GM12878 (cell line): Measurements from ENCODE around the gene C9orf57.

Experiments used
- TARDBP ChIP-seq: IDR thresholded peaks from 2 replicates; pipeline ENCODE4 v1.6.1; 2016; ENCODE audit warnings: borderline replicate concordance
- TF ChIP-seq, protein P1 (sequence below): fragments of 450-650 bp; IDR thresholded peaks from 2 replicates; pipeline ENCODE4 v1.6.1; 2017; ENCODE audit warnings: mild to moderate bottlenecking, moderate library complexity
- TF ChIP-seq, protein P2 (sequence below), 3 experiments: IDR thresholded peaks in 2 of 3; conservative IDR thresholded peaks in 1 of 3; 2 replicates each; pipeline ENCODE4 v1.5.1; 2011; ENCODE audit warnings: low read depth in 3 of 3, low read length in 3 of 3, mild to moderate bottlenecking in 3 of 3, control low read depth in 2 of 3, moderate library complexity in 2 of 3, inconsistent platforms in 1 of 3, mixed read lengths in 1 of 3; ENCODE audit not compliant: control insufficient read depth in 2 of 3, insufficient read depth in 1 of 3; ENCODE audit errors: extremely low read depth in 1 of 3

DNA sequence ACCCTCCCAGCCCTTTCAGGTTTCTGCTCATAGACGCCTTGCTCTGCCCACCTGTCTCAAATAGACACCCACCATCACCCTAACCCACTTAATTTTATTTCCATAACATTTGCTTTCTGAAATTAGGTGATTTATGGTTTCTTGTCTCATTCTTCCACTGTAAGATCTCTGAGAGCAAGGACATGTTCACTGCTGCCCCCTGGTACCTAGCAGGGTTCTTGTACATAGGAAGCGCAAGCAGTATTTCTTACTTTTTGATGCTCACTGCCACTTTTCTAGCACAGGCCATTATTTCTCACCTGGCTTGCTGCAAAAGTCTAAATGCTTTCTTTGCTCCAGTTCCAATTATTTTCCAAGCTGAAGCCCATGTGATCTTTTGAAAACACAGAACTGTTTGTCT lies 16.8 kb downstream of the C9orf57 start:
- TF ChIP-seq, protein P1, sequence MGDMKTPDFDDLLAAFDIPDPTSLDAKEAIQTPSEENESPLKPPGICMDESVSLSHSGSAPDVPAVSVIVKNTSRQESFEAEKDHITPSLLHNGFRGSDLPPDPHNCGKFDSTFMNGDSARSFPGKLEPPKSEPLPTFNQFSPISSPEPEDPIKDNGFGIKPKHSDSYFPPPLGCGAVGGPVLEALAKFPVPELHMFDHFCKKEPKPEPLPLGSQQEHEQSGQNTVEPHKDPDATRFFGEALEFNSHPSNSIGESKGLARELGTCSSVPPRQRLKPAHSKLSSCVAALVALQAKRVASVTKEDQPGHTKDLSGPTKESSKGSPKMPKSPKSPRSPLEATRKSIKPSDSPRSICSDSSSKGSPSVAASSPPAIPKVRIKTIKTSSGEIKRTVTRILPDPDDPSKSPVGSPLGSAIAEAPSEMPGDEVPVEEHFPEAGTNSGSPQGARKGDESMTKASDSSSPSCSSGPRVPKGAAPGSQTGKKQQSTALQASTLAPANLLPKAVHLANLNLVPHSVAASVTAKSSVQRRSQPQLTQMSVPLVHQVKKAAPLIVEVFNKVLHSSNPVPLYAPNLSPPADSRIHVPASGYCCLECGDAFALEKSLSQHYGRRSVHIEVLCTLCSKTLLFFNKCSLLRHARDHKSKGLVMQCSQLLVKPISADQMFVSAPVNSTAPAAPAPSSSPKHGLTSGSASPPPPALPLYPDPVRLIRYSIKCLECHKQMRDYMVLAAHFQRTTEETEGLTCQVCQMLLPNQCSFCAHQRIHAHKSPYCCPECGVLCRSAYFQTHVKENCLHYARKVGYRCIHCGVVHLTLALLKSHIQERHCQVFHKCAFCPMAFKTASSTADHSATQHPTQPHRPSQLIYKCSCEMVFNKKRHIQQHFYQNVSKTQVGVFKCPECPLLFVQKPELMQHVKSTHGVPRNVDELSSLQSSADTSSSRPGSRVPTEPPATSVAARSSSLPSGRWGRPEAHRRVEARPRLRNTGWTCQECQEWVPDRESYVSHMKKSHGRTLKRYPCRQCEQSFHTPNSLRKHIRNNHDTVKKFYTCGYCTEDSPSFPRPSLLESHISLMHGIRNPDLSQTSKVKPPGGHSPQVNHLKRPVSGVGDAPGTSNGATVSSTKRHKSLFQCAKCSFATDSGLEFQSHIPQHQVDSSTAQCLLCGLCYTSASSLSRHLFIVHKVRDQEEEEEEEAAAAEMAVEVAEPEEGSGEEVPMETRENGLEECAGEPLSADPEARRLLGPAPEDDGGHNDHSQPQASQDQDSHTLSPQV: no peak
- no peak for TF ChIP-seq TARDBP
- TF ChIP-seq, protein P2, sequence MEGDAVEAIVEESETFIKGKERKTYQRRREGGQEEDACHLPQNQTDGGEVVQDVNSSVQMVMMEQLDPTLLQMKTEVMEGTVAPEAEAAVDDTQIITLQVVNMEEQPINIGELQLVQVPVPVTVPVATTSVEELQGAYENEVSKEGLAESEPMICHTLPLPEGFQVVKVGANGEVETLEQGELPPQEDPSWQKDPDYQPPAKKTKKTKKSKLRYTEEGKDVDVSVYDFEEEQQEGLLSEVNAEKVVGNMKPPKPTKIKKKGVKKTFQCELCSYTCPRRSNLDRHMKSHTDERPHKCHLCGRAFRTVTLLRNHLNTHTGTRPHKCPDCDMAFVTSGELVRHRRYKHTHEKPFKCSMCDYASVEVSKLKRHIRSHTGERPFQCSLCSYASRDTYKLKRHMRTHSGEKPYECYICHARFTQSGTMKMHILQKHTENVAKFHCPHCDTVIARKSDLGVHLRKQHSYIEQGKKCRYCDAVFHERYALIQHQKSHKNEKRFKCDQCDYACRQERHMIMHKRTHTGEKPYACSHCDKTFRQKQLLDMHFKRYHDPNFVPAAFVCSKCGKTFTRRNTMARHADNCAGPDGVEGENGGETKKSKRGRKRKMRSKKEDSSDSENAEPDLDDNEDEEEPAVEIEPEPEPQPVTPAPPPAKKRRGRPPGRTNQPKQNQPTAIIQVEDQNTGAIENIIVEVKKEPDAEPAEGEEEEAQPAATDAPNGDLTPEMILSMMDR (IDR thresholded peaks at IDR 0.05 in 2 of 3, conservative IDR thresholded peaks at IDR 0.05 in 1 of 3; ENCODE audit: control insufficient read depth in 2 of 3, extremely low read depth in 1 of 3, insufficient read depth in 1 of 3, low read depth in 3 of 3, low read length in 3 of 3): no peak
